Left cardiac atrium (tissue), 4 donors: ENCODE results near the gene DENND5A. TPM values are rescaled to one million over a fixed set of nuclear protein-coding genes. Genes with fewer than 3 reads are reported as not detected.

Experiments used
- ATAC-seq, 2 donors: fragments of 200-7000 bp; cut with Tn5 transposase; one replicate each; pipeline ENCODE4 v1.9.1; 2020; ENCODE audit warnings: mild to moderate bottlenecking in 2 of 2, moderate library complexity in 2 of 2
- DNase-seq: peaks from one replicate; pipeline ENCODE4 v3.0.0-alpha.2; 2020
- intact Hi-C, 2 donors: fragments of 100-400 bp; cut with DNase I; formaldehyde crosslinking; loops; one replicate each; pipeline versions ENCODE4 v1.14.1 to v1.15.1; 2022 to 2023
- long read RNA-seq: library from polyadenylated mRNA; unstranded; transcript quantifications from one replicate; pipeline ENCODE4 v2.0.0, GENCODE V29; 2021
- total RNA-seq, 2 donors: library from RNA; stranded (reverse); fragmentation: NEBNext Ultra II Directional; extraction: Animal tissue kit (Norgen Biotek cat#: 25700); gene quantifications; one replicate each; pipeline ENCODE4 v1.2.1, GENCODE V29; 2021
- donor health status: DM: no; HTN: yes; CAD: no.
- donor health status: DM: no; HTN: yes; CAD: no; lungs with severe emphysema.
- donor health status: DM: yes; HTN: yes; CAD: no.
- donor health status: Dilated cardiomyopathy.

The DENND5A gene
- 10 to 100 TPM; 71.5 to 90.0 TPM for total RNA-seq
- long read RNA-seq, partial matches to known transcripts = 32 of 38 reads
- long read RNA-seq, other reads (novel, unspliced or antisense) = 3 of 38 reads

DNA sequence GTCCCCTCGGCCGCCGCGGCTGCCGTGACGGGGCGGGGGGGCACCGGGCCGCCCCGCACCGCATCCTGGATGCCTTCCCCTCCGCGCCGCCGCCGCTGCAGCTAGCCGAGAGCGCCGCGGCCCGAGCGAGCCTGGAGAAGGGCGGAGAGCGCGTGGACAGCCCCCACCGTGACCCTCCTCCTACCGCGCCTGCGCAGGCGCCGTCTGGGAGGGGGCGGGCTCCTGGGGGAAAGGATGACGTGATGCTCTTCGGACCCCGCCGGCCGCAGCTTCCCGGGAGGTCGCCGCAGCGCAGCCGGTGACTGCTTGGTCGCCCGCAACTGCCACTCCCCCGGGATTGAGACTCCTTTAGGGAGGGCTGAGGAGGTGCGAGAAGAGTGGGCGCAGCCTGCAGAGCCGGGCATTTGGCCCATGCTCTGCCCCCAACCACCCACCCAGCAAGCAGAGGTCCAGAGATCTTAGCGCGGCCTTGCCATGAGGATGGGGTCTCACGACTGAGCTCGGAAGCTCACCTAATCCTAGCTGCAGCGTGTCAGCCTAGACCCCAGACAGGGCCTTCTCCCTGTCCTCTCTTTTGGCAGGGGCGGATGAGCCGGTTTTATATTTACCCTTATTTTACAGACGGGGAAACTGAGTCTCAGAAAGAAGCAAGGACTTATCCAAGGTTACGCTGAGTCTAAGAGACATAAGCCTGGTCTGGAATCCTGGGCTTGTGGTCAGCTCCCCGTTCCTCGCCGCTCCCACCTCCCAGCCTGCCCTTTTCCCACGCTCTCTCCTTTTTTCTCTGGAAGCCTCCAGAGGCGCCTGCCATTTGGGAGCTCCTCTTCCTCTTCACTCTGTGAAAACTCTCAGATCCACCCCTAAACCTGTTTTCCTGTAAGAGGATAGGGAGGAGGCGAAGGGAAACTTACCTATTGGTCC is at the start of gene DENND5A:
Gene DENND5A, minus strand, starts transcription at position 140 of the 921 bp plus-strand sequence. CDS start 281 bp downstream, outside the sequence.
- DNase-seq = peak; percentile 88
- intact Hi-C loops = loop anchor here in 1 of 2 donors (10.0 kb wide), 1 partner anchor 119 kb away; the partner anchor contains the start of gene IPO7
- peak; percentile 95 for ATAC-seq

GRCh38 chr11:9314291-9315077 is 49.3 kb upstream of the DENND5A start, which contains the start of gene TMEM41B:
Gene TMEM41B, minus strand, starts transcription at chr11:9314593. Its CDS starts 152 bp downstream, at chr11:9314441.
- peak; percentile 99 for ATAC-seq

DNA sequence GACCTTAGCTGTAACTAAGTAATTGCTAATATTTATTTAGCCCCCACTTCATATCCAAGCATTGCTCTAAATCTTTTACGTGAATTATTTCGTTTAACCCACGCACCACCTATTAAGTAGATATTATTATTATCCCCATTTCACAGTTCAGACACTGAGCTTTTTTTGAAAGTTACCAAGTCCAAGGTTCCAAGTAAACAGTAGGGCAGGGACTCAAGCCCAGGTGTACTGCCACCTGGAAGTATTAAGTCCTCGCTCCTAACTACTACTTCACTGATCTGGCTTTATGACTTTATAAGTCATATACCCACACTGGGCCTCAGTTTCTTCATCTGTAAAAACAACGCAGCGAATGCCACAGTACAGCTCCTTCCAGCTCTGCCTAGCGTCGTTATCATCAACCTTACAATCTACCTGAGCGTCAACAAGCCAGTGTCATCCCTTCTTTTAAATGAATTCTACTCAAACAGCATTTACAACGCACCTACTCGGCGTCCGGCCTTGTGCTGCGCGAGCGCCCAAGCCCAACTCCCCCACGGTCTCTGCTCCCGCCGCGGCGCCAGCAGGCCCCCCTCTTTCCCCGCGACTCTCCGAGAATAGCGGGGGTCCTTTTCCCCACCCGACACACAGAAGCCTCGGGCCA is 48.6 kb upstream of the DENND5A start:
- intact Hi-C loops = no loop called here
- no peak for DNase-seq
- peak; percentile 38 to 43 for ATAC-seq

More at GRCh38 chr11:9314291-9315077, 49.3 kb upstream of the DENND5A start, which contains the start of gene TMEM41B:
- peak; percentile 99 for DNase-seq
- intact Hi-C loops = loop anchor here in 1 of 2 donors (5.0 kb wide), 1 partner anchor 48 kb away; no protein-coding TSS in a partner anchor

GRCh38 chr11:9310485-9311090 is 45.4 kb upstream of the DENND5A start:
- DNase-seq = no peak
- ATAC-seq = no peak
- intact Hi-C loops = no loop called here

DNA sequence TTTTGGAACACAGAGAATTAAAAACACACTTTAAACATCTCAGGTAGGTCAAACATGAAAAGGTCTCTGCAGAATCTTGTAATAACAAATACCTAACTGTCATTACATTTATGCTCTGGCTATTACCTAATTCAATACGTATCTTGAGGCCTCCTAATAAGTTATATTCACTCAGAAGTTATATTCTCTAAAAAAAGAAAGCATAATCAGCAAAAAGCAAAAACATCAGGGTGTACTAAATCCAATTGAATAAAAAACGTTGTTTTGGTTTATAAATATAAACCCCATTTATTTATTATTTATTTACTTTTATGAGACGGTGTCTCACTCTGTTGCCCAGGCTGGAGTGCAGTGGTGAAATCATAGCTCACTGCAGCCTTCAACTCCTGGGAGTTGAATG is 39.0 kb upstream of the DENND5A start:
- intact Hi-C loops = no loop called here
- ATAC-seq = no peak
- no peak for DNase-seq

- no peak for DNase-seq
- intact Hi-C loops = no loop called here
- no peak for ATAC-seq
These were observed 37.3 kb upstream of the DENND5A start for GRCh38 chr11:9302448-9302847.

- ATAC-seq = no peak
- no peak for DNase-seq
- intact Hi-C loops = no loop called here
These were observed 36.6 kb upstream of the DENND5A start for GRCh38 chr11:9301720-9302119.

GRCh38 chr11:9293646-9294045 is 28.5 kb upstream of the DENND5A start:
- intact Hi-C loops = no loop called here
- no peak for DNase-seq
- no peak for ATAC-seq

GRCh38 chr11:9285850-9286587 is 20.9 kb upstream of the DENND5A start:
- ATAC-seq (peak; percentile 87 to 94), DNase-seq (no peak)
- intact Hi-C loops = no loop called here

DNA sequence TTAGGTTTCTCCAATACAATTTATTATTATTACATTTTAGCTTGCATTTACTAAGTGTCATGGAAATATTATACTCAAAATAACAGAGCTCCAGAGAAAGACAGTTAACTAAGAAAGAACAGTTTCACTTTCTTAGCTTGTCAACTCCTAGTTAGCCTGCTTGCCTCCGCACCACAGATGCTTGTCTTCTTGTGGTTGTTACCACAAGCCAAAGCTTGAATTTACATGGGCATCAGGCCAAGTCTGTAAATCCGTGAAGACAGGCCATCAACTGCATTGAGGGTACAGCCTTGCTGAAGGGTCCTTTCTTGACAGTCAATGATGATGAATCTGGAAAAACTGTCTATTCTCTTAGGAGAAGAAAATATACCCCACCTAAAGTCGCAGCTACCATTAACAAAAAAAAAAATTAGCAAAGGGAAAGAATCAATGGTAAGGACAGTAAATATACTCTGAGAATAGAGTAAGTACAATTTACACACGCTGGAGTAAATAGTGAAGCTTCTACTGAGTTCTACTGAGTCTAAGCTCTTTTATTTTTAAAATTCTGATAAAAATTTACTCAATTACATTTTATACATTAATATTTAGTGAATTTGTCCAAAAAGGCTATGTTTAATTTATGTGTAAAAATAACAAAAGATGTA is 15.6 kb upstream of the DENND5A start:
- intact Hi-C loops = no loop called here
- ATAC-seq = no peak
- no peak for DNase-seq

DNA sequence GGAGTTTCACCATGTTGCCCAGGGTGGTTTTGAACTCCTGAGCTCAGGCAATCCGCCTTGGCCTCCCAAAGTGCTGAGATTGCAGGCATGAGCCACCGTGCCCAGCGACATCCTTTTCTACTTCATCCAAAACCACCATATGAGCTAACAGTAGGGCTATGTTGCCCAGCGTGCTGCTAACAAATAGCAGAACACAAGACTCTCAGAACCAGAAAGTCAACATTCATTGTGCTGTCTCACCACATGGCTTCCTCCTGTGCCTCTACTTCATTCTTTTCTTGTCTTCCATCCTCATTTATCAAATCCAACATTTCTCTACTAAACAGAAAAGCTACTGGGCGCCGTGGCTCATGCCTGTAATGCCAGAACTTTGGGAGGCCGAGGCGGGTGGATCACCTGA is 12.0 kb upstream of the DENND5A start:
- ATAC-seq (no peak), DNase-seq (no peak)
- intact Hi-C loops = no loop called here

- intact Hi-C loops = no loop called here
- DNase-seq (no peak), ATAC-seq (no peak)
These were observed 11.4 kb upstream of the DENND5A start for GRCh38 chr11:9276571-9276970.

- ATAC-seq = peak; percentile 59 to 70
- intact Hi-C loops = no loop called here
- DNase-seq = no peak
These were observed 9.5 kb upstream of the DENND5A start for GRCh38 chr11:9274499-9275258.

GRCh38 chr11:9273376-9274336 is 8.5 kb upstream of the DENND5A start:
- ATAC-seq (peak in 1 of 2 donors; percentile 18), DNase-seq (no peak)
- intact Hi-C loops = no loop called here

GRCh38 chr11:9269492-9270013 is 4.4 kb upstream of the DENND5A start:
- ATAC-seq (no peak), DNase-seq (no peak)
- intact Hi-C loops = loop anchor here in 1 of 2 donors (10.0 kb wide), 1 partner anchor 115 kb away; the partner anchor contains the start of gene IPO7
